Smooth muscle cell (in vitro differentiated cells): ENCODE data around the gene ZBTB32. TPM values are rescaled to one million over a fixed set of nuclear protein-coding genes. Genes with fewer than 3 reads are reported as not detected.

Source experiments
- DNase-seq: peaks from one replicate; lab custom pipeline; 2025; ENCODE audit not compliant: unreplicated experiment; lab: John Stamatoyannopoulos, UW
- H2AFZ ChIP-seq: fragments of 200-600 bp; sonication (generic); 2 replicates; pipeline ENCODE4 v1.6.0; 2016; ENCODE audit warnings: antibody characterized with exemption, low read depth, mild to moderate bottlenecking
- H3F3A ChIP-seq: fragments of 200-600 bp; sonication (generic); 2 replicates; pipeline ENCODE4 v1.6.0; 2017; ENCODE audit warnings: antibody characterized with exemption, low read depth
- H3K27ac ChIP-seq: fragments of 200-600 bp; sonication (generic); 2 replicates; pipeline ENCODE4 v1.5.1; 2016; ENCODE audit warnings: low read depth, mild to moderate bottlenecking
- H3K27me3 ChIP-seq: fragments of 200-600 bp; sonication (generic); 2 replicates; pipeline ENCODE4 v1.6.1; 2016; ENCODE audit warnings: low read depth, mild to moderate bottlenecking
- H3K36me3 ChIP-seq: fragments of 200-600 bp; sonication (generic); 2 replicates; pipeline ENCODE4 v1.5.1; 2016; ENCODE audit warnings: low read depth
- H3K4me1 ChIP-seq: fragments of 200-600 bp; sonication (generic); 2 replicates; pipeline ENCODE4 v1.5.1; 2016; ENCODE audit warnings: low read depth
- H3K4me2 ChIP-seq: fragments of 200-600 bp; sonication (generic); 2 replicates; pipeline ENCODE4 v1.6.0; 2016; ENCODE audit warnings: mild to moderate bottlenecking
- H3K4me3 ChIP-seq: fragments of 200-600 bp; sonication (generic); 2 replicates; pipeline ENCODE4 v1.5.1; 2016; ENCODE audit warnings: mild to moderate bottlenecking
- H3K79me2 ChIP-seq: fragments of 200-600 bp; sonication (generic); 2 replicates; pipeline ENCODE4 v1.6.0; 2016; ENCODE audit warnings: low read depth, mild to moderate bottlenecking
- H3K9ac ChIP-seq: fragments of 200-600 bp; sonication (generic); 2 replicates; pipeline ENCODE4 v1.6.0; 2016; ENCODE audit warnings: low read depth
- H3K9me3 ChIP-seq: fragments of 200-600 bp; sonication (generic); replicated peaks from 2 replicates; pipeline ENCODE4 v1.5.1; 2016; ENCODE audit warnings: low read depth
- H4K20me1 ChIP-seq: fragments of 200-600 bp; sonication (generic); 2 replicates; pipeline ENCODE4 v1.6.0; 2016; ENCODE audit warnings: low read depth
- WGBS: methylation state at CpG from one replicate; pipeline ENCODE4 v1.1.7; 2016; ENCODE audit warnings: low lambda C conversion rate; 5-methylcytosine and 5-hydroxymethylcytosine counted together
- polyA plus RNA-seq: library from polyadenylated mRNA; unstranded; fragments of >200 nt; fragmentation: Nextera tagmentation; extraction: Ambion mirVana; gene quantifications from 2 replicates; pipeline ENCODE4 v1.2.1, GENCODE V29; 2016
- total RNA-seq: library from RNA; depleted of rRNA; stranded (reverse); fragments of >200 nt; gene quantifications from 2 replicates; pipeline ENCODE4 v1.2.3, GENCODE V29; 2014
- TF ChIP-seq, protein P1 (sequence below): fragments of 200-600 bp; sonication (generic); IDR thresholded peaks from 2 replicates; pipeline ENCODE4 v1.5.1; 2017; ENCODE audit warnings: borderline replicate concordance, mild to moderate bottlenecking, antibody characterized with exemption; ENCODE audit not compliant: insufficient read depth, poor library complexity, severe bottlenecking

ZBTB32 gene
- total and polyA plus RNA-seq, 2 experiments from 2014 or later: 1.3 TPM; not detected in 1

DNA sequence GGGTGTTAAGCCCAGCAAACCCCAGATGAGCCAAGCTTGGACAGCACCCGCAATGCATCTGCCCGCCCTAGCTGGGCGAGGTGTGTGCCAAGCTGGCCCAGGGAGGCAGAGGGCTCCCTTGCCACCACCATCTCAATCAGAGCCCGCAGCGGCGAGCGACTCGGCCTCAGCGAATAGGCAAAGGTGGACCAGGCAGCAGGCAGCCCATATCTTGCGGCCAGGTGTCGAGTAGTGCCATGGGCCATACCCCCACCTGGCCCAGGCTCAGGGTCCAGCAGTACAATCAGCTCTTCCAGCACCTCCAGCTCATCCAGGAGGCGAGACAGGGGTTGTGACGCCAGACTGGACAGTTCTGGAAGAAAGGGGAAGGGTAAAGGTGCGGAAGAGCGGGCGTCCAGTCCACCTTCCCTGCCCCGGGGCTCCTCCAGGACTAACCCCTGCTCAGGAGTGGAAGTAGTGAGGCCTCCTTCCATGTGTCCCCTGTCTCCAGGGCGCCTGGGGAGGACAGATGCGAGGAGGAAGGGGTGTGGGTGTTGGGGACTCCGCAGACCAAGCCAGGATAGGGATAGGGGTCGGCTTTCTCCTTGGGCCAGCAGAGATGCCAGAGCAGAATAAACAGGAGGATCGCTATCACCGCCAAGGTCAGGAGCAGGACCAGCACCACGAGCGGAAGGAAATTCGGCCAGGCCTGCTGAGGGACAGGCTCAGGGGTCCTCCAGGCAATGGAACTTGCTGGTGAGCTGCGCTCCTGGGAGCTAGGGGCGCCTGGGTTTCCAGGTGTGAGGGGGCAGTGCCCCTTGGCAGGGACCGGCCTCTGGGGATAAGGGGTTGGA lies 35.1 kb downstream of the ZBTB32 start:
- DNase-seq: no peak
- no peak overlapping the region for H2AFZ ChIP-seq
- H3K27me3 ChIP-seq: no peaks in the 10 kb centered on the region
- no peak overlapping the region for H3K9ac ChIP-seq
- no peaks in the 10 kb centered on the region for H3F3A ChIP-seq
- H3K4me2 ChIP-seq: peak overlapping the region; percentile 95
- no peaks in the 10 kb centered on the region for H4K20me1 ChIP-seq
- peak overlapping the region; percentile 71 for H3K4me3 ChIP-seq
- 84% methylated on average over 29 of the region's 29 CpGs for WGBS
- H3K36me3 ChIP-seq: no peaks in the 10 kb centered on the region
- no peaks in the 10 kb centered on the region for H3K79me2 ChIP-seq
- H3K27ac ChIP-seq: no peak overlapping the region
- TF ChIP-seq, protein P1, sequence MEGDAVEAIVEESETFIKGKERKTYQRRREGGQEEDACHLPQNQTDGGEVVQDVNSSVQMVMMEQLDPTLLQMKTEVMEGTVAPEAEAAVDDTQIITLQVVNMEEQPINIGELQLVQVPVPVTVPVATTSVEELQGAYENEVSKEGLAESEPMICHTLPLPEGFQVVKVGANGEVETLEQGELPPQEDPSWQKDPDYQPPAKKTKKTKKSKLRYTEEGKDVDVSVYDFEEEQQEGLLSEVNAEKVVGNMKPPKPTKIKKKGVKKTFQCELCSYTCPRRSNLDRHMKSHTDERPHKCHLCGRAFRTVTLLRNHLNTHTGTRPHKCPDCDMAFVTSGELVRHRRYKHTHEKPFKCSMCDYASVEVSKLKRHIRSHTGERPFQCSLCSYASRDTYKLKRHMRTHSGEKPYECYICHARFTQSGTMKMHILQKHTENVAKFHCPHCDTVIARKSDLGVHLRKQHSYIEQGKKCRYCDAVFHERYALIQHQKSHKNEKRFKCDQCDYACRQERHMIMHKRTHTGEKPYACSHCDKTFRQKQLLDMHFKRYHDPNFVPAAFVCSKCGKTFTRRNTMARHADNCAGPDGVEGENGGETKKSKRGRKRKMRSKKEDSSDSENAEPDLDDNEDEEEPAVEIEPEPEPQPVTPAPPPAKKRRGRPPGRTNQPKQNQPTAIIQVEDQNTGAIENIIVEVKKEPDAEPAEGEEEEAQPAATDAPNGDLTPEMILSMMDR: no peak
- peaks cover 5% of the 10 kb centered on the region for H3K4me1 ChIP-seq
- no peaks in the 10 kb centered on the region for H3K9me3 ChIP-seq

DNA sequence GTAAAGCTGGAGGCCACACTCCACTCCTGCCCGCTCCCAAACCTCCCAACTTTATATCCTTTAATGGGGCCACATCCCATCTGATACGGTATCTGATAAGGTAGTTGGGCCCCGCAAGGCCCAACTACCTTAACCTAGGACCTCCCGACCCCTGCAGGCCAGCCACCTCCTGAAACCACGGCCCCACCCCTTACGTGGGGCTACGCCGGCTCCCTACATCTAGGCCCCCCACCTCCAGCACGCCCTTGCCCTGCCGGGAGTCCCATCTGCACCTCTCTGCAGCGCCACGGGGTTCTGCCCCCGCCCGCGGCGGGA lies 35.7 kb downstream of the ZBTB32 start:
- Histone ChIP-seq H3K36me3 (no peaks in the 10 kb centered on the region), H3K27ac (peak overlapping the region; percentile 35), H3K9me3 (no peaks in the 10 kb centered on the region), H4K20me1 (no peaks in the 10 kb centered on the region), H3K27me3 (no peaks in the 10 kb centered on the region), H3K4me3 (peak overlapping the region; percentile 71), H3K9ac (no peak overlapping the region), H3K4me2 (peak overlapping the region; percentile 95), H3K4me1 (peaks cover 5% of the 10 kb centered on the region), H3K79me2 (no peaks in the 10 kb centered on the region), H3F3A (no peaks in the 10 kb centered on the region), H2AFZ (no peak overlapping the region)
- TF ChIP-seq, protein P1: no peak
- WGBS: 7% methylated on average over 16 of the region's 16 CpGs
- DNase-seq: no peak

DNA sequence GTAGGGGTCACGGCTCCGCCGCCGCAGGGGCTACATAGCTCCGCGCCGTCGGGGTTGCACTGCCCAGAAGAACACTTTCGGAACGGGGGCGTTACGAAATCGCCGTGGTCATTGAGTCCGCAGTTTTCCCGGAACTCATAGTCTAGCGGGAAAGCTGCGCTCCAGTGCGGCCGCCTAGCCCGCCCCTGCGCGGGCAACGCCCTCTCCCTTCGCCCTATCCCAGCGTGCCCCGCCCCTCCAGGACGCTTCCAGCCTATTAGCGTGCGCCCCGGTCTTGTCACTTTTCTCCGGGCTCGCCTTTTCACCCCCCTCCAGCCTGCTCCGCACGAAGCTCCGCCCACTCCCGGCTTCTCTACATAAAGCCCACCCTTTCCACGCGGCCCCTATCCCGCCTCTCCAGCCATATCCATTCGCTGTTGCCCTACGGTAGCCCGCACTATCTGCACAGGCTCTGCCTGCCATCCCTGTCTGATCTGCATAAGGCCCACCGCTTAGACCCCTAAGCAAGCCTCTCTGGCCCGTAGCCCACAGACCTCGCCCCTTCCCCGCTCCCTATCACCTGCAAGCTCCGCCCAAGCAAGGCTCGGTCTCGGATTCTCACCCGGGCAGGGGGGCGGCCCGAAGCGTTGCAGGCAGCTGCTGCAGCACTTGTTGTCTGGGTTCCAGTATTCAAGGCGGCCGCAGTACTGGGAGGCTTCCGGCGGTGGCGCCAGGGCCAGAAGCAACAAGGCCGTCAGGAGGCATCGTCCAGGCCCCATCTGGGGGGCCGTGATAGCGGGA lies 36.3 kb downstream of the ZBTB32 start:
- H2AFZ ChIP-seq: no peak overlapping the region
- under 1% methylated on average over 55 of the region's 63 CpGs for WGBS
- H3K36me3 ChIP-seq: no peaks in the 10 kb centered on the region
- peak overlapping the region; percentile 98 for H3K4me2 ChIP-seq
- peak overlapping the region; percentile 35 for H3K27ac ChIP-seq
- peak; percentile 93 for DNase-seq
- TF ChIP-seq, protein P1: no peak
- no peak overlapping the region for H3K9ac ChIP-seq
- H3K4me3 ChIP-seq: peak overlapping the region; percentile 71
- H4K20me1 ChIP-seq: no peaks in the 10 kb centered on the region
- no peaks in the 10 kb centered on the region for H3K27me3 ChIP-seq
- no peaks in the 10 kb centered on the region for H3F3A ChIP-seq
- H3K79me2 ChIP-seq: no peaks in the 10 kb centered on the region
- peaks cover 5% of the 10 kb centered on the region for H3K4me1 ChIP-seq
- no peaks in the 10 kb centered on the region for H3K9me3 ChIP-seq
